ENCODE data around the gene TEX28. TPM values are rescaled to one million over a fixed set of nuclear protein-coding genes. Genes with fewer than 3 reads are reported as not detected.
"Not testable (repeated sequence)": the region's sequence is repeated elsewhere in the genome, so short reads cannot be mapped to it uniquely, and the experiment has no call there.

TEX28 gene
- total RNA-seq, 1 donor from 2014 or later: not detected

- H3K9me3 Mint-ChIP-seq; H3K27me3 Mint-ChIP-seq; H3K4me3 Mint-ChIP-seq; H3K36me3 Mint-ChIP-seq (ENCODE audit: low read depth); intact Hi-C loops (cut with micrococcal nuclease); H3K4me1 Mint-ChIP-seq: not testable (repeated sequence)
- DNase-seq: peak; percentile 50
- H3K27ac Mint-ChIP-seq: peak overlapping the region; percentile 45
Observed at GRCh38 chrX:154247377-154248045, 47.4 kb downstream of the TEX28 start.

GRCh38 chrX:154239982-154240503 is 54.9 kb downstream of the TEX28 start:
- intact Hi-C loops (cut with micrococcal nuclease); H3K27me3 Mint-ChIP-seq; H3K9me3 Mint-ChIP-seq; H3K4me3 Mint-ChIP-seq; H3K4me1 Mint-ChIP-seq; H3K36me3 Mint-ChIP-seq (ENCODE audit: low read depth); H3K27ac Mint-ChIP-seq: not testable (repeated sequence)
- peak; percentile 12 for DNase-seq

- H3K4me3 Mint-ChIP-seq; H3K4me1 Mint-ChIP-seq; H3K27me3 Mint-ChIP-seq; H3K9me3 Mint-ChIP-seq; intact Hi-C loops (cut with micrococcal nuclease); H3K36me3 Mint-ChIP-seq (ENCODE audit: low read depth); H3K27ac Mint-ChIP-seq: not testable (repeated sequence)
- peak; percentile 5 for DNase-seq
Observed at GRCh38 chrX:154238939-154239559, 55.9 kb downstream of the TEX28 start.

- H3K36me3 Mint-ChIP-seq (ENCODE audit: low read depth); H3K4me1 Mint-ChIP-seq; H3K27ac Mint-ChIP-seq; DNase-seq; H3K27me3 Mint-ChIP-seq; H3K4me3 Mint-ChIP-seq; H3K9me3 Mint-ChIP-seq; intact Hi-C loops (cut with micrococcal nuclease): not testable (repeated sequence)
Observed at GRCh38 chrX:154233620-154234019, 61.3 kb downstream of the TEX28 start.

- not testable (repeated sequence) for H3K9me3 Mint-ChIP-seq
Observed at GRCh38 chrX:154231443-154231842, 63.5 kb downstream of the TEX28 start.

GRCh38 chrX:154226706-154227105 is 68.2 kb downstream of the TEX28 start:
- DNase-seq; H3K36me3 Mint-ChIP-seq (ENCODE audit: low read depth); H3K9me3 Mint-ChIP-seq; H3K4me1 Mint-ChIP-seq; H3K4me3 Mint-ChIP-seq; H3K27ac Mint-ChIP-seq; intact Hi-C loops (cut with micrococcal nuclease); H3K27me3 Mint-ChIP-seq: not testable (repeated sequence)

More at GRCh38 chrX:154231443-154231842, 63.5 kb downstream of the TEX28 start:
- intact Hi-C loops (cut with micrococcal nuclease); DNase-seq; H3K4me1 Mint-ChIP-seq; H3K27me3 Mint-ChIP-seq; H3K27ac Mint-ChIP-seq; H3K36me3 Mint-ChIP-seq (ENCODE audit: low read depth); H3K4me3 Mint-ChIP-seq: not testable (repeated sequence)

- H3K36me3 Mint-ChIP-seq (ENCODE audit: low read depth); H3K27me3 Mint-ChIP-seq; H3K4me3 Mint-ChIP-seq; DNase-seq; H3K27ac Mint-ChIP-seq; H3K9me3 Mint-ChIP-seq; intact Hi-C loops (cut with micrococcal nuclease); H3K4me1 Mint-ChIP-seq: not testable (repeated sequence)
Observed at GRCh38 chrX:154225292-154225691, 69.6 kb downstream of the TEX28 start.

Other genes starting within 250 kb of the TEX28 start
- gene MECP2, start 197.4 kb downstream of the TEX28 start, total RNA-seq: 55.1 and 58.8 TPM in 2 replicates
- gene OPN1LW, start 150.9 kb downstream of the TEX28 start, total RNA-seq: not detected in 2 replicates
- not detected in 2 replicates for gene OPN1MW, start 112.5 kb downstream of the TEX28 start, total RNA-seq
- not detected in 2 replicates for gene OPN1MW2, start 75.4 kb downstream of the TEX28 start, total RNA-seq
- not detected in 2 replicates for gene OPN1MW3, start 37.5 kb downstream of the TEX28 start, total RNA-seq
- gene TKTL1, start 671 bp upstream of the TEX28 start, total RNA-seq: not detected in 2 replicates
- gene FLNA, start 79.5 kb upstream of the TEX28 start, total RNA-seq: 824 and 840 TPM in 2 replicates
- gene EMD, start 84.2 kb upstream of the TEX28 start, total RNA-seq: 91.7 and 92.8 TPM in 2 replicates
- gene RPL10, start 103.3 kb upstream of the TEX28 start, total RNA-seq: 2,338 and 2,364 TPM in 2 replicates
- gene DNASE1L1, start 114.1 kb upstream of the TEX28 start, total RNA-seq: 13.5 and 13.8 TPM in 2 replicates
- 65.5 and 66.0 TPM in 2 replicates for gene TAFAZZIN, start 116.4 kb upstream of the TEX28 start, total RNA-seq
- gene ATP6AP1, start 133.6 kb upstream of the TEX28 start, total RNA-seq: 43.5 and 43.6 TPM in 2 replicates
- gene GDI1, start 142.0 kb upstream of the TEX28 start, total RNA-seq: 118 and 120 TPM in 2 replicates
- gene FAM50A, start 149.0 kb upstream of the TEX28 start, total RNA-seq: 85.4 and 85.9 TPM in 2 replicates
- 48.3 and 55.9 TPM in 2 replicates for gene PLXNA3, start 163.2 kb upstream of the TEX28 start, total RNA-seq
- gene LAGE3, start 184.2 kb upstream of the TEX28 start, total RNA-seq: 53.0 and 53.1 TPM in 2 replicates
- gene UBL4A, start 191.5 kb upstream of the TEX28 start, total RNA-seq: 54.8 and 57.3 TPM in 2 replicates
- gene SLC10A3, start 195.5 kb upstream of the TEX28 start, total RNA-seq: 18.2 and 20.8 TPM in 2 replicates
- 36.5 and 38.0 TPM in 2 replicates for gene FAM3A, start 221.1 kb upstream of the TEX28 start, total RNA-seq

All from activated CD4-positive, alpha-beta T cell treated with anti-CD3 and anti-CD28 coated beads, Interleukin-2, amount 10 ng/mL, durations not matched to agents 24 days and 14 days (primary cell).